IMR-90 (cell line): ENCODE results near the gene LMOD2.

Experiments used
- CHD1 ChIP-seq: IDR thresholded peaks from 2 replicates; pipeline ENCODE4 v1.6.1; 2012; ENCODE audit warnings: low read depth, low read length, improper control_type of control experiment
- CTCF ChIP-seq: conservative IDR thresholded peaks from 2 replicates; pipeline ENCODE4 v1.5.1; 2012; ENCODE audit warnings: mild to moderate bottlenecking, low read depth, low read length, improper control_type of control experiment
- MAZ ChIP-seq: IDR thresholded peaks from 2 replicates; pipeline ENCODE4 v1.6.1; 2012; ENCODE audit warnings: low read depth, mild to moderate bottlenecking, low read length, improper control_type of control experiment, moderate library complexity, borderline replicate concordance
- MXI1 ChIP-seq: IDR thresholded peaks from 2 replicates; pipeline ENCODE4 v1.6.1; 2012; ENCODE audit warnings: low read depth, mild to moderate bottlenecking, low read length, moderate library complexity, borderline replicate concordance
- NFE2L2 ChIP-seq: fragments of 150-350 bp; IDR thresholded peaks from 2 replicates; pipeline ENCODE4 v1.6.1; 2016; ENCODE audit warnings: low read depth, mild to moderate bottlenecking, low read length
- POLR2A ChIP-seq: IDR thresholded peaks from 2 replicates; pipeline ENCODE4 v1.6.1; 2012; ENCODE audit warnings: mild to moderate bottlenecking, low read depth, low read length
- RAD21 ChIP-seq: IDR thresholded peaks from 2 replicates; pipeline ENCODE4 v1.6.1; 2012; ENCODE audit warnings: low read length, improper control_type of control experiment
- RFX5 ChIP-seq: IDR thresholded peaks from 2 replicates; pipeline ENCODE4 v1.8.0; 2012; ENCODE audit warnings: low read depth, mild to moderate bottlenecking, low read length, moderate library complexity
- SMC3 ChIP-seq: fragments of 150-350 bp; IDR thresholded peaks from 2 replicates; pipeline ENCODE4 v1.6.1; 2016; ENCODE audit warnings: low read depth, mild to moderate bottlenecking, antibody characterized with exemption, low read length, moderate library complexity

GRCh38 chr7:123675181-123675473 is 19.5 kb downstream of the LMOD2 start:
- TF ChIP-seq CTCF (no peak), RAD21 (no peak), POLR2A (no peak), SMC3 (no peak), CHD1 (no peak), MAZ (no peak), MXI1 (no peak), NFE2L2 (no peak), RFX5 (no peak)
